ENCODE measurements around the gene ACSL3. TPM values are rescaled to one million over a fixed set of nuclear protein-coding genes. Genes with fewer than 3 reads are reported as not detected.
A peak's percentile ranks its signal among the peaks of the same experiment; 100 is the strongest.

The ACSL3 gene
- total and polyA plus RNA-seq, 3 experiments from 2014 or later, result 27.7 to 41.4 (median 38.6) TPM

DNA sequence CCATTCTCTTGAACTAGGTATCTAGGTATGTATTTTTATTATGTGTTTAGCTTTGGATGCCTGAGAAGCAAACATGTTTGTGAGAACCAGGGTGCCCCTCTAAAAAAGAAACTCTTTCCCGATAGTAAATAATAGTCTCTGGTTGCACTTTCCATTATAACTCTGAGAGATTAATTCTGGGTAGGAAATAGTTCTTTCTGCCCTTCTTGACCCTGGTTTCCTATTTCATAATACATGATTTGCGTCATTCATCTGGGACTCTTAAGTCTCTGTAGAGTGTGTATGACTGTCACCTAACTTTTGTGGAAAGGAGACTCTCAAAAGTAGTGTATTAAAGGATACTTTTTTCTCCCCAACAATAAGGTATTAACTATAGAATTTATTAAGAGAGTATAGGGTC is 31.5 kb downstream of the ACSL3 start:
- ChIA-PET POLR2A (no interaction called here), CTCF (no interaction called here)
- DNase-seq, result no peak
- Mint-ChIP-seq H3K36me3 (peaks cover 0 to 10% (median 3%) of the 10 kb centered on the region in 3 donors), H3K9me3 (no peaks in the 10 kb centered on the region), H3K4me1 (peaks cover 24 to 51% (median 40%) of the 10 kb centered on the region in 3 donors), H3K4me3 (no peak overlapping the region), H3K27ac (no peak overlapping the region), H3K27me3 (no peaks in the 10 kb centered on the region)
- Histone ChIP-seq H3K27me3 (ENCODE audit: insufficient read depth, low read length, poor library complexity, severe bottlenecking) (no peaks in the 10 kb centered on the region), H3K4me1 (ENCODE audit: insufficient read depth, low read length) (peaks cover 3% of the 10 kb centered on the region), H3K9me3 (ENCODE audit: low read length) (no peaks in the 10 kb centered on the region), H3K36me3 (ENCODE audit: insufficient read depth, low read length) (no peaks in the 10 kb centered on the region), H3K27ac (ENCODE audit: low read depth, low read length) (no peak overlapping the region), H3K4me3 (ENCODE audit: low read length) (no peak overlapping the region)

DNA sequence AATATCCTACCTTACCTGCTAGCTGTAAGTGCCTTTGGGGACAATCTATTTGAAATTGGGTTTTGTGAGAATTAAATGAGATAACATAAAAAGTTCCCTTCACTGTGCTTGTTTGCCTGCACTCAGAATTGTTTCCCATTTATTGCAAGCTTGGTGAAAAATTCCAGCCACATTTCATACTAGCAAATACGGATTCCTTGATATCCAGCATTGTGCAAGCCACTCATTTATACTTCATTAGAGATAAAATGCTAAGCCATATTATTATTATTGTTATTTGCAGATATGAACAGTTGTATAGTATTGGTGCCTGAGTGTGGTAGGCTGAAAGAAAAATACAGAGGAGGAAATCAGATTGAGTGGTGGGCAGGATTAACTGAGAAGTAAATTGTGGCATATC is 31.9 kb downstream of the ACSL3 start:
- Histone ChIP-seq H3K9me3 (ENCODE audit: low read length) (no peaks in the 10 kb centered on the region), H3K27me3 (ENCODE audit: insufficient read depth, low read length, poor library complexity, severe bottlenecking) (no peaks in the 10 kb centered on the region), H3K4me1 (ENCODE audit: insufficient read depth, low read length) (peaks cover 3% of the 10 kb centered on the region), H3K4me3 (ENCODE audit: low read length) (no peak overlapping the region), H3K27ac (ENCODE audit: low read depth, low read length) (no peak overlapping the region), H3K36me3 (ENCODE audit: insufficient read depth, low read length) (no peaks in the 10 kb centered on the region)
- Mint-ChIP-seq H3K4me3 (no peak overlapping the region), H3K9me3 (no peaks in the 10 kb centered on the region), H3K4me1 (peaks cover 24 to 48% (median 41%) of the 10 kb centered on the region in 3 donors), H3K27me3 (no peaks in the 10 kb centered on the region), H3K36me3 (peaks cover 0 to 10% (median 3%) of the 10 kb centered on the region in 3 donors), H3K27ac (no peak overlapping the region)
- no peak for DNase-seq
- POLR2A ChIA-PET, result no interaction called here
- CTCF ChIA-PET, result no interaction called here

DNA sequence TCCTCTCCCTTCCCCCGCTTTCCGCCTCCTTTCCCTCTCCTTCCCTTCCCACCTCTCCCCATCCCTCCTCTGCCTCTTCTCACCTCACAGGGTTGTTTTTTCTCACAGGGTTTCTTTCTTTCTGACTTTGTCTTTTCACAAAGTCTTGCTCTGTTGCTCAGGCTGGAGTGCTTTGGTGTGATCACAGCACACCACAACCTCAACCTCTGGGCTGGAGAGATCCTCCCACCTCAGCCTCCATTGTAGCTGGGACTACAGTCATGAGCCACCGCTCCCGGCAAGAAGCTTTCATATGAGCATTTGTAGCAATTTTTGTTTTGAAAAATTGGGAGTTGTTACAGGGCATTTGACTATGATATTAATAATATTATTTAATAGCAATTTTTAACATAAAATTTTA is 32.9 kb downstream of the ACSL3 start:
- Mint-ChIP-seq H3K27me3 (no peaks in the 10 kb centered on the region), H3K27ac (peak overlapping the region in 1 of 8 donors; percentile 0), H3K36me3 (peaks cover 0 to 7% (median 7%) of the 10 kb centered on the region in 3 donors), H3K4me1 (peaks cover 31 to 48% (median 47%) of the 10 kb centered on the region in 3 donors), H3K9me3 (no peaks in the 10 kb centered on the region), H3K4me3 (no peak overlapping the region)
- no peak overlapping the region for H3K4me3 ChIP-seq (ENCODE audit: low read length)
- ChIA-PET CTCF (interaction anchor here (1.1 kb wide), 1 partner anchor 9 kb away, joined by 3 read pairs; no protein-coding TSS in a partner anchor), POLR2A (no interaction called here)
- H3K36me3 ChIP-seq (ENCODE audit: insufficient read depth, low read length), result no peaks in the 10 kb centered on the region
- DNase-seq, result no peak
- H3K27me3 ChIP-seq (ENCODE audit: insufficient read depth, low read length, poor library complexity, severe bottlenecking), result no peaks in the 10 kb centered on the region
- peaks cover 3% of the 10 kb centered on the region for H3K4me1 ChIP-seq (ENCODE audit: insufficient read depth, low read length)
- no peaks in the 10 kb centered on the region for H3K9me3 ChIP-seq (ENCODE audit: low read length)
- no peak overlapping the region for H3K27ac ChIP-seq (ENCODE audit: low read depth, low read length)

DNA sequence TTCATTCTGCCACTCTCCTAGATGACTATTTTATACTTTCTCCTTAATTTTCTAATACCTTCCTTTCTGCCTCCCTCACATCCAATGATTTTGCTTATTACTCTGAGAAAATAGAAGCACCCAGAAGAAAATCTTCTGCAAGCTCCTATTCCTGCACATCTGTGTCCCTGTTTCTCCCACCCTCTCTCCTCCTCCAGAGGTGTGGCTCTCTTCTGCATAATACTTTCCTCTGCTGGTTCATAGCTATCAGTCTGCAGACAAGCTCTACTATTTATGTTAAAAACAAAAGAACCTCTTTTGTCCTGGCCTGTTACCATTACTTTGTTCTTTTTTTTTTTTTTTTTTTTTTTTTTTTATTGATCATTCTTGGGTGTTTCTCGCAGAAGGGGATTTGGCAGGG is 34.3 kb downstream of the ACSL3 start:
- no peak overlapping the region for H3K27ac ChIP-seq (ENCODE audit: low read depth, low read length)
- no peaks in the 10 kb centered on the region for H3K27me3 ChIP-seq (ENCODE audit: insufficient read depth, low read length, poor library complexity, severe bottlenecking)
- ChIA-PET CTCF (no interaction called here), POLR2A (no interaction called here)
- H3K4me3 ChIP-seq (ENCODE audit: low read length), result no peak overlapping the region
- DNase-seq, result no peak
- Mint-ChIP-seq H3K9me3 (no peaks in the 10 kb centered on the region), H3K4me3 (no peak overlapping the region), H3K27me3 (no peaks in the 10 kb centered on the region), H3K36me3 (peaks cover 0 to 4% (median 1%) of the 10 kb centered on the region in 3 donors), H3K27ac (peak overlapping the region in 1 of 8 donors; percentile 1), H3K4me1 (peaks cover 26 to 45% (median 38%) of the 10 kb centered on the region in 3 donors)
- no peaks in the 10 kb centered on the region for H3K9me3 ChIP-seq (ENCODE audit: low read length)
- peaks cover 3% of the 10 kb centered on the region for H3K4me1 ChIP-seq (ENCODE audit: insufficient read depth, low read length)
- H3K36me3 ChIP-seq (ENCODE audit: insufficient read depth, low read length), result no peaks in the 10 kb centered on the region

DNA sequence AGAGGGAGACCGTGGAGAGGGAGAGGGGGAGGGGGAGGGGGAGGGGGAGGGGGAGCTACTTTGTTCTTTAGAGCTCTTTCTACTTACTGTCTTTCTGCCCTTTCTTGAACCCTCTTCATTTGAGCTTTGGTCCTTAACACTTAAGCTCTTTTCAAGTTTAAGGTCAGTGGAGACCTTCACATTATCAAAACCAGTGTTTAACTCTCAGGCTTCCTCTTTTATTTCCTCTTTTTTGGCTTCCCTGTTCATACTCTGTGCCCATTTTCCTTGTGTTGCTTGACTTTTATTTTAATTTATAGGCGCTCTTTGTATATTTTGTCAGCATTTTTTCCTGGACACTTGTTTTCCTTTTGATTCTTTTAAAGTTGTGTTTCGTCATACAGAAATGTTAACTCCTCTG is 37.1 kb downstream of the ACSL3 start:
- Histone ChIP-seq H3K36me3 (ENCODE audit: insufficient read depth, low read length) (no peaks in the 10 kb centered on the region), H3K4me3 (ENCODE audit: low read length) (no peak overlapping the region), H3K4me1 (ENCODE audit: insufficient read depth, low read length) (no peaks in the 10 kb centered on the region), H3K27me3 (ENCODE audit: insufficient read depth, low read length, poor library complexity, severe bottlenecking) (no peaks in the 10 kb centered on the region), H3K9me3 (ENCODE audit: low read length) (no peaks in the 10 kb centered on the region), H3K27ac (ENCODE audit: low read depth, low read length) (no peak overlapping the region)
- H3K27ac Mint-ChIP-seq, result no peak overlapping the region
- POLR2A ChIA-PET, result no interaction called here
- H3K36me3 Mint-ChIP-seq, result peaks cover 0 to 7% (median 6%) of the 10 kb centered on the region in 3 donors
- H3K9me3 Mint-ChIP-seq, result no peaks in the 10 kb centered on the region
- DNase-seq, result no peak
- H3K27me3 Mint-ChIP-seq, result no peaks in the 10 kb centered on the region
- H3K4me1 Mint-ChIP-seq, result peaks cover 30 to 41% (median 33%) of the 10 kb centered on the region in 3 donors
- no peak overlapping the region for H3K4me3 Mint-ChIP-seq
- CTCF ChIA-PET, result no interaction called here

DNA sequence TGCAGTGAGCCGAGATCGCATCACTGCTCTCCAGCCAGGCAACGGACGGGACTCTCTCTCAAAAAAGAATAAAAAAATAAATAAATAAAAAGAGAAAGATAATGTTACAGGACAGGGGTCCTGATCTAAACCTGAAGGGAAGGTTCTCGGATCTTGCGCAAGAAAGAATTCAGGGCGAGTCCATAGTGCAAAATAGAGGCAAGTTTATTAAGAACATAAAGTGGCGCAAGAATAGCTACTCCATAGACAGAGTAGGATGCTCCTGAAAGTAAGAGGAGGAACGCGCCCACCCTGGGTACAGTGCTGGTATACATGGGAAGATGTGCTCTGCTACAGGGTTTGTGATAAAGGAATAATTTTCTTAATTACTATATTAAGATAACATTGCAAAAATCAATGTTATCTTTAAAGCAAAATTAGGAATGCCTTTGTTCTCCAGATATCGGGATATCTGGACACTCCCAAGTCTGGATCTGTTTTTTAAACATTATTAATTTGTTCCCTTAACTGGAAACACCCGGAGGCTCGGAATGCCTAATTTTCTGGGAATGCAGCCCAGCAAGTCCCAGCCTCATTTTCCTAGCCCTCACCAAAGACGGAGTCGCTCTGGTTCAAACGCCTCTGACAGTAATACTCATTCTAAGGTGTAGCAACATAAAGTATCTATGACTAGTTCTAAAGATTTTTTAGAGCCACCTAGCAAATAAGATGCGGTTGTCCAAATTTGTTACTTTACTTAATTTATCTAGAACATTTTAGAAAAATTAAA is 38.8 kb downstream of the ACSL3 start:
- H3K36me3 Mint-ChIP-seq, result peaks cover 0 to 10% (median 6%) of the 10 kb centered on the region in 3 donors
- no peaks in the 10 kb centered on the region for H3K27me3 ChIP-seq (ENCODE audit: insufficient read depth, low read length, poor library complexity, severe bottlenecking)
- peaks cover 19 to 35% (median 26%) of the 10 kb centered on the region in 3 donors for H3K4me1 Mint-ChIP-seq
- no peak overlapping the region for H3K4me3 Mint-ChIP-seq
- ChIA-PET CTCF (interaction anchor here (1.6 to 2.3 kb wide), 2 partner anchors 190 to 209 kb away, joined by 6 to 8 read pairs; no protein-coding TSS in a partner anchor), POLR2A (no interaction called here)
- no peaks in the 10 kb centered on the region for H3K27me3 Mint-ChIP-seq
- no peaks in the 10 kb centered on the region for H3K4me1 ChIP-seq (ENCODE audit: insufficient read depth, low read length)
- no peak overlapping the region for H3K4me3 ChIP-seq (ENCODE audit: low read length)
- no peaks in the 10 kb centered on the region for H3K9me3 Mint-ChIP-seq
- no peaks in the 10 kb centered on the region for H3K9me3 ChIP-seq (ENCODE audit: low read length)
- no peaks in the 10 kb centered on the region for H3K36me3 ChIP-seq (ENCODE audit: insufficient read depth, low read length)
- H3K27ac Mint-ChIP-seq, result no peak overlapping the region
- DNase-seq, result no peak
- no peak overlapping the region for H3K27ac ChIP-seq (ENCODE audit: low read depth, low read length)

DNA sequence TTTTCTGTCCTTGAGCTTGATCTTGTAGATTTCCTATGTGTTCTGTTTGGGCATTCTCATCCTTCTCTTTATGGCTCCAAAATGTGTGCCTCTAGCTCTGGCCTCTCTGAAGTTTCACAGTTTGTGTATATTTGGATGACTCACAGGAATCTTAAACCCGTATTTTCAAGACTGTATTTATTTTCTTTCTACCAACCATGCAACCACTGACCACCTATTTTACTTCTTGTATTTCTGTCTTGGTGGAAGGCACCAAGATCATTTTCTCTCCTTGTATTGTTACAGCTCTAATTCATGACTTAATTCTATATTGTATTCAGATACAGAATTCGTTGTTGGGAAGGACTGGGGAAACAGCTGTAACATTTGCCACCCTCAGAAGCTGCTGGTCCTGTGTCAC is 39.5 kb downstream of the ACSL3 start:
- no peak for DNase-seq
- no peaks in the 10 kb centered on the region for H3K4me1 ChIP-seq (ENCODE audit: insufficient read depth, low read length)

DNA sequence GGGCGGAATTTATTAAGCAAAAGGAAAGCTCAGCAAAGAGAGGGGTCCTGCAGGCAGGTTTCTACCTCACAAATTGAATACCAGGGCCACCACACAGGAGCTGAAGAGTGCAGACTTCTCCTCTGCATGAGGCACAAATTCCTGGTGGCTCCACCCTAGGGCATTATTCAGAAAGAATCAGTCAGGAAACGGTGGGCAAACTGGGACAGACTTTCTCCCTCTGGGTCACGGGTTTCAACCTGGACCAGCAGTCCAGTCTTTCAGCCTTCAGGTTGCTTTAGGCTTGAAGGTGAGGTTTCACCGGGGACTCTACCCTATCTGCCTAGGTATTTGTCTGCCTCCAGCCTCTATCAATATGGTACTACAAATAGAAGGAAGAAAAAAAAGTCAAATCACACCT is 41.8 kb downstream of the ACSL3 start:
- H3K27ac ChIP-seq (ENCODE audit: low read depth, low read length), result no peak overlapping the region
- H3K27me3 ChIP-seq (ENCODE audit: insufficient read depth, low read length, poor library complexity, severe bottlenecking), result no peaks in the 10 kb centered on the region
- no peaks in the 10 kb centered on the region for H3K4me1 ChIP-seq (ENCODE audit: insufficient read depth, low read length)
- POLR2A ChIA-PET, result no interaction called here
- Mint-ChIP-seq H3K9me3 (no peaks in the 10 kb centered on the region), H3K4me3 (no peak overlapping the region), H3K27me3 (no peaks in the 10 kb centered on the region), H3K27ac (peak overlapping the region in 2 of 8 donors; percentile 29 to 61), H3K36me3 (peaks cover 0 to 30% (median 7%) of the 10 kb centered on the region in 3 donors), H3K4me1 (peaks cover 21 to 48% (median 32%) of the 10 kb centered on the region in 3 donors)
- H3K9me3 ChIP-seq (ENCODE audit: low read length), result no peaks in the 10 kb centered on the region
- no peak for DNase-seq
- CTCF ChIA-PET, result interaction anchor here (0.6 to 3.1 kb wide), 9 partner anchors 9 to 241 kb away, joined by 3 to 28 read pairs (median 3); partner anchors contain the start of gene ACSL3
- H3K4me3 ChIP-seq (ENCODE audit: low read length), result no peak overlapping the region
- H3K36me3 ChIP-seq (ENCODE audit: insufficient read depth, low read length), result no peaks in the 10 kb centered on the region

More for the DNA sequence above, 39.5 kb downstream of the ACSL3 start:
- Histone ChIP-seq H3K4me3 (ENCODE audit: low read length) (no peak overlapping the region), H3K9me3 (ENCODE audit: low read length) (no peaks in the 10 kb centered on the region), H3K27ac (ENCODE audit: low read depth, low read length) (no peak overlapping the region), H3K27me3 (ENCODE audit: insufficient read depth, low read length, poor library complexity, severe bottlenecking) (no peaks in the 10 kb centered on the region), H3K36me3 (ENCODE audit: insufficient read depth, low read length) (no peaks in the 10 kb centered on the region)
- H3K9me3 Mint-ChIP-seq, result no peaks in the 10 kb centered on the region
- H3K27ac Mint-ChIP-seq, result peak overlapping the region in 2 of 8 donors; percentile 13 to 18
- no peaks in the 10 kb centered on the region for H3K27me3 Mint-ChIP-seq
- CTCF ChIA-PET, result interaction anchor here (1.6 to 2.3 kb wide), 2 partner anchors 191 to 210 kb away, joined by 6 to 8 read pairs; no protein-coding TSS in a partner anchor
- POLR2A ChIA-PET, result no interaction called here
- no peak overlapping the region for H3K4me3 Mint-ChIP-seq
- H3K4me1 Mint-ChIP-seq, result peaks cover 14 to 32% (median 23%) of the 10 kb centered on the region in 3 donors
- H3K36me3 Mint-ChIP-seq, result peaks cover 0 to 13% (median 6%) of the 10 kb centered on the region in 3 donors
